ENCODE data around the gene INHBE.
A peak's percentile ranks its signal among the peaks of the same experiment; 100 is the strongest.
"Not testable (repeated sequence)": the region's sequence is repeated elsewhere in the genome, so short reads cannot be mapped to it uniquely, and the experiment has no call there.

Gene INHBE

DNA sequence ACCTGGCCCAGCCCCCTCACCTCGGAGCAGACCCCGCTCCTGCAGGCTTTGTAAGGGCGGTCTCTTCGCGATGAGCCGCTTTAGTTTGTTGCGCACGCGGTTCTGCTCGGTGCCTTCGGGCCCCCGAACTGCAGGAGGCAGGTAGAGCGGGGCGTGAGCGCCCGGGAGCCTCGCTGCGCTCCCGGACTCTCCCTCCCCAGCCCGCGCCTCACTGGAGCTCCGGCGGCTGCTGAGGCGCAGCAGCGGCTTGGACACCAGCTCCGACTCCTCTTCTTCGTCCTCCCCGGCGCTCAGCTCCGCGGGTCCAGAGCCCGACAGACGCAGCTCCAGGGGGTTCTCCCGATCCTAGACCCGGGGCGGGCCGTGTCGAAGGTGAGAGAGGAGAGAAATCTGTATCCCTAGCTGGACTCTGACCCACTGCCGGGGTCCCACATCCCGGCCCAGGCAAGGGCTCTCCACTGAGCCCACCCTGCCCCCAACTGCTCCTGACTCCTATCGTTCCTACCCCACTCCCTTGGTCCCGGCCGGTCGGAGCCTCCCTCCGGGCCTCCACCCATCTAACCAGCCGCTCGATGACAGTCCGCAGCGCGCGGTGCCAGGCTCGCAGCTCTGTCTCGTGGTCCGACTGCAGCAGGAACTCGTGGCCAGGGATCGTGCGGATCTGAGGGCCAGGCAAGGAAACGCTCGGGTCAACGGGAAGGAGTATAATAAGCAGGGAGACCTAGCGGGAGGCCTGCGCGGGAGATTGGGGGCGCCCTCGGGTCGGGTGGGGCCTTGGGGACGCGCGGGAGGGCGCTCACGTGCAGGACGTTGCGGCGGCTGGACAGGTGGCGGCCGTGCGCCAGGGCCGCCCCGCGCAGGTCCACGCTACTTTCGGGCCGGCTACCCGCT lies 20.4 kb downstream of the INHBE start:
- no peak for DNase-seq (ENCODE audit: low read depth, low spot score)

DNA sequence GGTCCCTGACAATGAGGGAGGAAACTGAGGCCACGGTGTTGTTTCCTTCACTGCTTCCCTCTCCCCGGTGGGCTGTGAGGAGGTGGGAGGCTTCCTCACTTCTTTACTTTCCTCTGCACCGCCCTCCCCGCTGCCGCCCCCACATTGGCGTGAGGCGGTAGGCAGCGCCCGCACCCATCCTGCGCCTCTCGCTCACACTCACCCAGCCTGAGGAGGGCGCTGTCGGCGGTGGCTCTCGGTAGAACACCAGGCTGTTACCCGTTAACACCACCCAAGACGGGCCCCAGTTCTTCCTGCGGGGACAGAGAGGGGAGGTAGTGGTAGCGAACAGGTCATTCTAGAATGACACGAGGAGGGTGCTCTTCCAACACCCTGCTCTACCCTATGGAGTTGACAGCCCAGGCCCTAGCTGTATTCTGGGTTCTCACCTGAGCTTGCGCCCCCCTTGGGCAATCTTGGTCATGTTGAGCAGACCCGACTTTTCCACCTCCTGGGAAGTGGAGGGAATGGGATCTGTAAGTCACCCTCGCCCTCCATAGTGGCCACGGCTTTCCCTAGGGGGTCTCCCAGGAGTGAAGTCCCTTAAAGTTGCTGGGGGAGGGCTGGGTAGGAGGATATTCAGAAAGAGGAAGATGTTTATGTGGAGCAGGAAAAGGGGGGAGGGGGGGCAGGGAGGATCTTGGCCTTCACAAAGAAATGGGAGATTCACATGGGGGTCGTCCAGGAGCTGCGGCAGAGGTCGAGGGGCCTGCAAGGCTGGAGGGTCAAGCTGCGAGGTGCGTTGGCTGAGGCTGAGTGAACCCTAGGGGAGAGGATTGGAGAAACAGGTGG lies 21.3 kb downstream of the INHBE start:
- DNase-seq (ENCODE audit: low read depth, low spot score): peak; percentile 57

DNA sequence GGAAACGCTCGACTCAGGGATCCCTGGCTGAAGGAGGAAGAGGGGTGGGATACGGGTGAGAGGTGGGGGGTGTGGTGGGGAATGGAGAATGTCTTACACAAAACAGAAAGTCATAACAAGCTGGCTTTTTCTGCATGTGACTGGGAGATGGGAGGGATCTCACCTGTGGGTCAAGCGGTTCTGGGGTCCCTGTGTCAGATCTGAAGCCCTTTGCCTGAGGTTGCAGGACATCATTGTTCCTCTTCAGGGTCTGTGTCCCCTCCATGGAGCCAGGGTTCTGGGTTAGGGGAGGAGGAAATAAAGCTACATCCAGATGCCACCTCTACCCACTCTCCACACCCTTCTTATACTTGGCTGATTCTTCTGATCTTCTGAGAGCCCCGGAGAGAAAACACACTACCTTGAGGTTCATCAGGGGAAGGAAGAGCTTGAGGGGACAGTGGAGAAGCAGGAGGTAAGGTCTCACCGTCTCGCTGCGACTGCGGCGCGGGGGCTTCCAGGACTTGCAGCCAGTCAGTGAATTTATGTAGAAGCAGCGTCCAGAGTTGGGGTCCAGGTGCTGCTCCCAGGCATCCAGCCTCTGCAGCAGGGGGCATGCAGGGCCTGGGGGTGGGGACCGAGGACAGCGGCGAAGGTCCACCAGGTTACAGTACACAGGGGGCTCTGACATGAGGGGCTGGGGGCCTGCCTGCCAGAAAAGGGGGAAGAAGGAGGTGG lies 22.0 kb downstream of the INHBE start:
- DNase-seq (ENCODE audit: low read depth, low spot score): no peak

DNA sequence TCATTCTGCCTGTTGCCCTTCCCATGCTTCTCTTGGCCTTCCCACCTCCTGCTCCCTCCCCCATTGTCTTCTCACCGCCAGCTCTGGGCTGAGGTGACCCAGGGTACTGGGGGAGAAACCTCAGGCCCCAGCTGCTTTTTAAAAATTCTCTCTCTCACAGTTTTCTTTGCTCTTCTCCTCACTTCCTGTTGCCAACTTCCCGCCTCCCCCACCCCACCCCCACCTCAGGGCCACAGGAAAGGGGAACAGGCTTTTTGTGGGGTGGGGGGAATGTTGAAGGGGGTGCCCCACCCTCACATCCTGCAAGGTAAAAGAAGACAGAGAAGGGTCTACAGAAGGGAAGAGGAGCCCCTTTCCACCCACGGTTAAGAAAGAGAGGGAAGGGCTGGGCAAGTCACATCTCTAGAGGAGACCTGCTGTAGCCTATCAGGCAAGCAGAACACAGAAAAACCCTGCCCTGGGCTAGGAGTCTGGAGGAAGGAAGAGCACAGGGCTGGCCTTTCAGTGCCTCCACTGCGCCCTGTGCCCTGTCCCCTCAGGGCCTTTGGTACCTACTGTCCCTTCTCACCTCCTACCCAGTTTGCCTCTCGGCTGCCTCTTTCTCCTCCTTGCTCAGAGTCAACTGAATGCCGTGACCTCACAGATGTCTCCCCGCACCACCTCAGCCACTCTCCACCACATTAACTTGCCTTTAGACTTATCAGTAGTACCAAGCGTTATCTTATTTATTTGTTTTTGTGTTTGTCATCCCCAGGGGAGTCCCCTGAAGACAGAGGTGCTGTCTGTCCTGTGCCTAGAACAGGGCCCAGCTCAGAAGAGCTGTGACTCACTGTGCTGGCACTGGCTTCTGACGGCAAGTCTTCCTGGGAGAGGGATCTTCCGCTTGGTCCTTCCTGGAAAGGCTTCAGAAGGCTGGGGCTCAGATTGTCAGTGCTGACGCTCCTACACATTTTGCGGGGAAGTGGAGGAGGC lies 22.9 kb downstream of the INHBE start:
- no peak for DNase-seq (ENCODE audit: low read depth, low spot score)

DNA sequence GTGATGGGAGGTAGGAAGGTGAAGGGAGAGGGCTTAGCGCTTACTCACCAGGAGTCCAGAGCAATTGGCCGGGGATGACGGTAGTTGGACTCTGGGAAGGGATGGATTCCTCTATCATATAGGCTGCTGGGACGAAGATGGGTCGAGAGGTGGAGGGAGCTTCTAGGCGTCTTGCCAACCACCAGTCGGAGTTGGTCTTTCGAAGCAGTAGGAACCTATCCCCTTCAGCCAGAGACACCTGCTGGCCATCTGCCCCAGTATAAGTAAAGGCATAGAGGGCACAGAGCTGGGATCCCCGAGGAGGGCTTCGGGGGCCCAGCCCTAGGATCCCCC lies 23.9 kb downstream of the INHBE start:
- no peak for DNase-seq (ENCODE audit: low read depth, low spot score)

DNA sequence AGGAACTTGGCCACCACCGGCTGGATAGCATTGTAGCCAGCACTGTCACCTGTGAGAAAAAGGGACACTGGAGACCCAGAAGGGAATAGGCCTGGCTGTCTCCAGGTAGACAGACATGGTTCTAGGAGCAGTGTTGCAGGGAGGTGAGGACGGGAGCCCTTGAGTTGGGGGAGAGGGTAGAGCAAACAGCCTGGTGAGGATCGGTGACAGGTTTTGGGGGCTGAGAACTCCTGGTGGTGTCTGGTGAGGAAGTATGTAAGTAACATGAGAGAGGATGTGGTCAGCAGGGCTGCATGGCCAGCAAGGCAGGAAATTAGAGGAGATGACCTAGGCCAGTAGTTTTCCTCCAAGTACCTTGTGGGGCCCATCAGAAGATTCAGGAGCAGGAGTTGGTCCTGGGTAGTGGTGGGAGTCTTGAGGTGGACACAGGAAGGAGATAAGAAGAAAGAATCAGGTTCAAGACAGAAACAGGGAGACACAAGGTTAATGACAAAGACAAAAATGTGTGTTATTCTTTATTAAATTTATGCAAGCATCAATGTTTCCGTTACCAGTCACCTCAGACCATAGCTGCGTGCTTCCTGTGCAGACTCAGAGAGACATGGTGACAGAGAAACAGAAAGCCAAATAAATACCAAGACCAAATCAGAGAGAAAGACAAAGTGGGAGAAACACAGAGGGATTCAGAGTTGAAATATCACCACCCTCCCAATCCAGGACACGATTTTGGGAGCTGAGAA lies 24.4 kb downstream of the INHBE start, which contains the start of gene ARHGAP9:
ARHGAP9 (minus strand) TSS at position 491 of the 740 bp plus-strand sequence; CDS start at position 31, 460 bp downstream.
- no peak for DNase-seq (ENCODE audit: low read depth, low spot score)

DNA sequence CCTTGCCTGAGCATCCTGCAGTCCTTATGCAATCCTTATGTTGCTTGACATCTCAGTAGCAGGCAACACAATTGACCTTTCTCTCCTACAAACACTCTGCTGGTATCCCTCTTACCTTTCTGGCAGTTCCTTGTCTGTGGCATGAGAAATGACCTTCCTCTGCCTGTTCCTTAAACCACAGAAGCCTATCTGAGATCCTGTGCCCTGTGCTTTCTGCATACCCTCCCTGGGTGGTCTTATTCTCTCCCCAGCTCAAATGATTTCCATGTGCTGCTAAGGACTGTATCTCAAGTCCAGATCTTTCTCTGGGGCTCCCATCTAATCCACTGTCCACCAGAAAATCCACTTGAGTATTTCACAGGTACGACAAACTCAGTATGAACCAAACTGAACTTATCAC lies 26.6 kb downstream of the INHBE start:
- DNase-seq (ENCODE audit: low read depth, low spot score): no peak

DNA sequence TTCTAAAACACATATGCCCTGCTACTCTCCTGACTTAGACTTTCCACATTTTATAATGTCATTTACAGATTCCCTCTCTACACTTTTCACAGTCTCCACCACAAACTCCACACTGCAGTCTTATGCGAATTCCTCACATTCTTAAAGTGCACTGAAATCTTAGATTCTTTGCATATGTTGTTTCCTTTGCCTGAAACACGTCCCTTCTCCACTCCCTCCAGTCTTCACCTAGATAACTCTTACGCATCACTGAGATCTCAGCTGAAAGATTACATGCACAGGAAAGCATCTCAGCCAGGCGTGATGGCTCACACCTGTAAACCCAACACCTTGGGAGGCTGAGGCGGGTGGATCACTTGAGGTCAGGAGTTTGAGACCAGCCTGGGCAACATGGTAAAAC lies 28.4 kb downstream of the INHBE start:
- DNase-seq (ENCODE audit: low read depth, low spot score): no peak

DNA sequence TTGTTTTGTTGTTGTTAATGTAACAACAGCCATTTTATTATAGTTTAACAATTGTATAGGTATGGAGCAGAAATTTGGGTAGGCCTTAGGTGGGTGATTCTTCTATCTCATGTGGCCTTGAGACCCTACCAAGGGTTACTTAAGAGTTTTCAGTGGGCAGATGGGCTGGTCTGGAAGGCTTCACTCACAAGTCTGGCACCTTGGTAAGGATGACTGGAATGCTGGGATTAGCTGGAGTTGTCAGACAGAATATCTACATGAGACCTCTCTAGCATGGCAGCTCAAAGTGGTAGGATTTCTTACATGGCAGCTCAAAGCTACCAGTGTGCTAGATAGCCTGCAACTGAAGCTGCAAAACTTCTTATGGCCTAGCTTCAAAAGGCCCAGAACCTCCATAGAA lies 30.6 kb downstream of the INHBE start:
- no peak for DNase-seq (ENCODE audit: low read depth, low spot score)

DNA sequence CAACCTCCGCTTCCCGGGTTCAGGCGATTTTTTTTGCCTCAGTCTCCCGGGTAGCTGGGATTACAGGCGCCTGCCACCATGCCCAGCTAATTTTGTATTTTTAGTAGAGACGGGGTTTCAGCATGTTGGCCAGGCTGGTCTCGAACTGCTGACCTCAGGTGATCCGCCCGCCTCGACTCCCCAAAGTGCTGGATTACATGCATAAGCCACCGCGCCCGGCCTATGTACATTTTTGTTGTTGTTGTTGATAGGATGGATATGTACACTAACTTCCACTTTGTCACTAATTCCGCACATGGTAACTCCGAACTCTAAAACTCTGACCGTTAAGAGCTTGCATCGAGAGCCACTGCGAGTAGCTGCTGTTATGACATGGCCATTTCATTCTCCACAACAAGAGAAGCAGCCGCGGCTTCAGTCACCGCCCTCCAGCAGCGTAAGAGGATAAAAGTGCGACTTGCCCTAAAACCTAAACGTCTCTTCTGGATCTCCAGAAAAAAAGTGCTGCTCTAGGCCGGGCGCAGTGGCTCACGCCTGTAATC lies 32.0 kb downstream of the INHBE start:
- DNase-seq (ENCODE audit: low read depth, low spot score): no peak

DNA sequence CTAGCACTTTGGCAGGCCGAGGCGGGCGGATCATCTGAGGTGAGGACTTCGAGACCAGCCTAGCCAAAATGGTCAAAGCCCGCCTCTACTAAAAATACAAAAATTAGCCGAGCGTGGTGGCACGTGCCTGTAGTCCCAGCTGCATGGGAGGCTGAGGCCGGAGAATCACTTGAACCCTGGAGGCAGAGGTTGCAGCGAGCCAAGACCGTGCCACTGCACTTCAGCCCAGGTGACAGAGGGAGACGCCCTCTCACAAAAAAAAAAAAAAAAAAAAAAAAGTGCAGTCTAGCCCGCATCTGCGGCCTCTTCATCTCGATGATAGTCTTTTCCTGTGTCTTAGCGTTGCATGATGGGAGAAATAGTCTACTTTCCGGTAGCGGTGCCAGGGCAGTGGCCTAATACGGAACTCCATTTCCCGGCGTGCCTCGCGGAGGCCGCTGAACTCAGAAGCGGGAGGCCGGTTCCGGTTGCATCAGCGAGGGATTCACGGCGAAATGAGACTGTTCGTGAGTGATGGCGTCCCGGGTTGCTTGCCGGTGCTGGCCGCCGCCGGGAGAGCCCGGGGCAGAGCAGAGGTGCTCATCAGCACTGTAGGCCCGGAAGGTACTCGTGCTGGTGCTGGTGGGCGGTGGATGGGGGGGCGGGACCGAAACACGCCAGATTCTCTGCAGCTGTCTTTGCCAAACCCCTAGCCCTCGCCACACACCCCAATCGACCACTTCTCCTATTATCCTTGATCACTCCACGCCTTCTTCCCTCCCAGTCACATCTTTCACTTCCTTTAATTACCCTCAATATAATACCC lies 32.7 kb downstream of the INHBE start, which contains the start of gene MARS1:
MARS1 (plus strand) TSS at position 472 of the 805 bp plus-strand sequence; CDS start at position 495, 23 bp downstream.
- peak; percentile 86 for DNase-seq (ENCODE audit: low read depth, low spot score)

DNA sequence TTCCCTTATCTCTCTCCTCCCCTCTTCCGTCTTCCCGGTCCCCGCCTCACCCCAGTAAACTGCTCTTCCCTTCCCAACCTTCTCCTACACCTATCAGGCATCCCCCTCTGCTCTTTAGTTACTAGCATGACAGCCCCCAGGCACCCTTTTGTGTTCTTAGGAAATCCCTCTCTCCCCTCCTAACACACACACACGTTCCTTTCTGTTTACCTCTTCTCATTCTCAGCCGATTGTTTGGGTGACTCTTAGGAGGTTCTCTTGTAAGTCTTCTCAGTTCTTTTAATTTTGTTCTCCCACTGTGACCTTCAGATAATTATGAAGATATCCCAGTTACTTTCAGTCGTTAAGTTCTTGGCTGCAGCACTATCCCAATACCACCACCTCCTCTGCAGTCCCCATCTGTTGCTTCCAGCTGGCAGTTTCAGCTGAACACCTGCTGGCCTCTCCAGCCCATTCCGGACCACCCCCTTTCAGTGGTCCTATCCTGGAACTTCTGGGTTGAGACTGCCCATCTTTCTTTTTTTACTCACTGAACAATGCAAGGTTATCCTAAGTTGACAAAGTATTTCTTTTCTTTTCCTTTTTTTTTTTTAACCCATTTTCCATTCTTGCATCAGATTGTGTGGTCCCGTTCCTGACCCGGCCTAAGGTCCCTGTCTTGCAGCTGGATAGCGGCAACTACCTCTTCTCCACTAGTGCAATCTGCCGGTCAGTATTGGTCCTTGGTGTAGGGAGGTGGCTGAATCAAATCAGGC lies 33.5 kb downstream of the INHBE start:
- no peak for DNase-seq (ENCODE audit: low read depth, low spot score)

DNA sequence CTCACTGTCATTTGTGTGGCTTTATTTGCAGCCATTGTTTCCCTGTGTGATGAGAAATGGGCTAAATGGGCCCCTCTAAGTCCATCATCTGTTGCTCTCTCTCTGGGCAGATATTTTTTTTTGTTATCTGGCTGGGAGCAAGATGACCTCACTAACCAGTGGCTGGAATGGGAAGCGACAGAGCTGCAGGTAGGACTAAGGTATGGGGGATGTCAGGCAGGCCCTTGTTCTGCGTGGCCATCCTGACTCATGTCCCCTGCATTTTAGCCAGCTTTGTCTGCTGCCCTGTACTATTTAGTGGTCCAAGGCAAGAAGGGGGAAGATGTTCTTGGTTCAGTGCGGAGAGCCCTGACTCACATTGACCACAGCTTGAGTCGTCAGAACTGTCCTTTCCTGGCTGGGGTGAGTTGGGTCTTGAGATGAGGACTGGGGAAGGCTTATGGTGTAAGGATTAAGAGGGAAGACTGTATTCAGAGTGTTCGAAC lies 34.1 kb downstream of the INHBE start:
- no peak for DNase-seq (ENCODE audit: low read depth, low spot score)

DNA sequence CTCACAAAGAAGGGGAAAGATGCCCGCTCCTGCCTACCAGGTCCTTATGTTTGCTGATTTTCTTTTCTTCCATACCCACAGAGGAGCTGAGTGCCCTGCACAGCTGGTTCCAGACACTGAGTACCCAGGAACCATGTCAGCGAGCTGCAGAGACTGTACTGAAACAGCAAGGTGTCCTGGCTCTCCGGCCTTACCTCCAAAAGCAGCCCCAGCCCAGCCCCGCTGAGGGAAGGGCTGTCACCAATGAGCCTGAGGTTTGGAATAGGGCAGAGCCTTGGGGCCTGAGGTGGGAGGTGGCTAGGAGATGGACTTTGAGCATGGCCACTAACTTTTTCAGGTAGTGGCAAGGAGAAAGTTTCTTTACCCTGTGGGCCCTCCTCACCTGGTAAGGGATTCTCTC lies 35.0 kb downstream of the INHBE start:
- no peak for DNase-seq (ENCODE audit: low read depth, low spot score)

DNA sequence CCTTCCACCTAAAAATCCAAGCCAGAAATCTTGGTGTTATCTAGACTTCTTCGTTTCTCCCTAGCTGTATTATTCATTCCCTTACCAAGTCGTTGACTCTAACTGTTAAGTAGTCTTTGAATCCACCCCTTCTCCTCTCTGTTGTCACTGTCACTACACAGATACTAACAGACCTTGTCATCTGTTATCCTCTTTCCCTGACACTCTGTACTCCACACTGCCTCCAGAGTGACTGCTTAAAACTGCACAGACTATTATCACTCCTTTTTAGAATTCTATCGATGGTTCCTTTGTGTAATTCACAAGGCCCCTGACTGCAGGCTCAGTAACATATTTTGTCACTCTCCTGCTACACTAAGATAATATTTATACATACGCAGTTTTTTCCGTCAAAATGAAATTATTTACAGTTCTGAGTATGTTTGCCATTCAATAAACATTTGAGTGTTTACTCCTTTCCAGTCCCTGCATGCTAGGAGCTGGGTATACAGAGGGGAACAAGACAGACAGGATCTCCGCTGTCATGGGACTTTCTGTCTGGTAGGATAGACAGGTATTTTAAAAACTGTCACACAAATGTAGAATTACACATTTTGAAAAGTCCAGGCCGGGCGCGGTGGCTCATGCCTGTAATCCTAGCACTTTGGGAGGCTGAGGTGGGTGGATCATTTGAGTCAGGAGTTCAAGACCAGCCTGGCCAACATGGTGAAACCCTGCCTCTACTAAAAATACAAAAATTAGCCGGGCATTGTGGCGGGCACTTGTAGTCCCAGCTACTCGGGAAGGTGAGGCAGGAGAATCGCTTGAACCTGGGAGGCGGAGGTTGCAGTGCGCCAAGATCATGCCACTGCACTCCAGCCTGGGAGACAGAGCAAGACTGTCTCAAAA lies 36.5 kb downstream of the INHBE start:
- DNase-seq (ENCODE audit: low read depth, low spot score): no peak

DNA sequence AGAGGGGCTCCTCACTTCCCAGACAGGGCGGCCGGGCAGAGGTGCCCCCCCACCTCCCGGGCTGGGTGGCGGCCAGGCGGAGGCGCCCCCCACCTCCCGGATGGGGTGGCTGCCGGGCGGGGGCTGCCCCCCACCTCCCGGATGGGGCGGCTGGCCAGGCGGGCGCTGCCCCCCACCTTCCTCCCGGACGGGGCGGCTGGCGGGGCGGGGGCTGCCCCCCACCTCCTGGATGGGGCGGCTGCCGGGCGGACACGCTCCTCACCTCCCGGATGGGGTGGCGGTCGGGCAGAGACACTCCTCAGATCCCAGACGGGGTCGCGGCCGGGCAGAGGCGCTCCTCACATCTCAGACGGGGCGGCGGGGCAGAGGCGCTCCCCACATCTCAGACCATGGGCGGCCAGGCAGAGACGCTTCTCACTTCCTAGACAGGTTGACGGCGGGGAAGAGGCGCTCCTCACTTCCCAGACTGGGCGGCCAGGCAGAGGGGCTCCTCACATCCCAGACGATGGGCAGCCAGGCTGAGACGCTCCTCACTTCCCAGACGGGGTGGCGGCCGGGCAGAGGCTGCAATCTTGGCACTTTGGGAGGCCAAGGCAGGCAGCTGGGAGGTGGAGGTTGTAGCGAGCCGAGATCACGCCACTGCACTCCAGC lies 40.1 kb downstream of the INHBE start:
- not testable (repeated sequence) for DNase-seq (ENCODE audit: low read depth, low spot score)

Measured in activated naive CD8-positive, alpha-beta T cell treated with anti-CD3 and anti-CD28 coated beads, Interleukin-2, amount 50 U/mL, for 16 hours (primary cell).